Nephron progenitor cell (in vitro differentiated cells): ENCODE measurements around the gene PPP4R2.

Experiments
- DNase-seq: peaks from one replicate; pipeline ENCODE4 v3.0.0; 2021
- H3K27ac Mint-ChIP-seq: 2 replicates; pipeline ENCODE4 v1.8.0; 2021; ENCODE audit warnings: mild to moderate bottlenecking, moderate library complexity, mixed read lengths
- H3K27me3 Mint-ChIP-seq: 2 replicates; pipeline ENCODE4 v1.8.0; 2021; ENCODE audit warnings: mild to moderate bottlenecking, low read depth, mixed read lengths; ENCODE audit not compliant: poor library complexity
- H3K36me3 Mint-ChIP-seq: 2 replicates; pipeline ENCODE4 v1.8.0; 2021; ENCODE audit warnings: low read depth, mixed read lengths
- H3K4me1 Mint-ChIP-seq: 2 replicates; pipeline ENCODE4 v1.8.0; 2021; ENCODE audit warnings: mixed read lengths
- H3K4me3 Mint-ChIP-seq: 2 replicates; pipeline ENCODE4 v1.8.0; 2021; ENCODE audit warnings: mild to moderate bottlenecking, moderate library complexity, mixed read lengths
- H3K9me3 Mint-ChIP-seq: 2 replicates; pipeline ENCODE4 v1.8.0; 2021; ENCODE audit warnings: mild to moderate bottlenecking, moderate library complexity, mixed read lengths
- CTCF ChIP-seq: fragments of 200-600 bp; sonication (generic); IDR thresholded peaks from 2 replicates; pipeline ENCODE4 v1.5.0; 2021; ENCODE audit warnings: antibody characterized with exemption

PPP4R2 gene

GRCh38 chr3:72977060-72977808 lies 19.4 kb upstream of the PPP4R2 start:
- peaks cover 13% of the 10 kb centered on the region for H3K4me1 Mint-ChIP-seq
- no peaks in the 10 kb centered on the region for H3K9me3 Mint-ChIP-seq
- TF ChIP-seq CTCF, result no peak
- H3K27ac Mint-ChIP-seq, result no peak overlapping the region
- no peak overlapping the region for H3K4me3 Mint-ChIP-seq
- H3K27me3 Mint-ChIP-seq, result peaks cover 6% of the 10 kb centered on the region
- peaks cover 8% of the 10 kb centered on the region for H3K36me3 Mint-ChIP-seq
- no peak for DNase-seq

GRCh38 chr3:72982609-72983366 lies 13.8 kb upstream of the PPP4R2 start:
- Mint-ChIP-seq H3K9me3 (peaks cover 31% of the 10 kb centered on the region), H3K27ac (no peak overlapping the region), H3K4me3 (no peak overlapping the region), H3K4me1 (no peaks in the 10 kb centered on the region), H3K27me3 (peaks cover 10% of the 10 kb centered on the region), H3K36me3 (peaks cover 16% of the 10 kb centered on the region)
- TF ChIP-seq CTCF, result no peak
- no peak for DNase-seq

GRCh38 chr3:72985576-72985975 lies 11.0 kb upstream of the PPP4R2 start:
- no peak overlapping the region for H3K27ac Mint-ChIP-seq
- H3K36me3 Mint-ChIP-seq, result peaks cover 16% of the 10 kb centered on the region
- DNase-seq, result no peak
- H3K4me3 Mint-ChIP-seq, result no peak overlapping the region
- H3K27me3 Mint-ChIP-seq, result peaks cover 5% of the 10 kb centered on the region
- peaks cover 33% of the 10 kb centered on the region for H3K9me3 Mint-ChIP-seq
- TF ChIP-seq CTCF, result no peak
- H3K4me1 Mint-ChIP-seq, result no peaks in the 10 kb centered on the region

GRCh38 chr3:72990701-72991395 lies 5.8 kb upstream of the PPP4R2 start:
- peaks cover 10% of the 10 kb centered on the region for H3K27me3 Mint-ChIP-seq
- H3K9me3 Mint-ChIP-seq, result peaks cover 11% of the 10 kb centered on the region
- no peak overlapping the region for H3K4me3 Mint-ChIP-seq

GRCh38 chr3:72991522-72991921 lies 5.1 kb upstream of the PPP4R2 start:
- Mint-ChIP-seq H3K9me3 (peaks cover 6% of the 10 kb centered on the region), H3K27me3 (peaks cover 10% of the 10 kb centered on the region), H3K36me3 (no peaks in the 10 kb centered on the region), H3K4me1 (no peaks in the 10 kb centered on the region), H3K4me3 (no peak overlapping the region), H3K27ac (no peak overlapping the region)
- TF ChIP-seq CTCF, result no peak
- no peak for DNase-seq

More at GRCh38 chr3:72990701-72991395, 5.8 kb upstream of the PPP4R2 start:
- peaks cover 4% of the 10 kb centered on the region for H3K36me3 Mint-ChIP-seq
- DNase-seq, result no peak
- no peak for TF ChIP-seq CTCF
- H3K27ac Mint-ChIP-seq, result no peak overlapping the region
- H3K4me1 Mint-ChIP-seq, result no peaks in the 10 kb centered on the region
